Measurements from ENCODE around the gene ELP4. TPM values are rescaled to one million over a fixed set of nuclear protein-coding genes. Genes with fewer than 3 reads are reported as not detected.

ELP4 gene
- total and polyA plus RNA-seq, 2 donors (not counting 1 experiment from before 2014, with no cell fraction given) = 7.1 to 31.3 TPM

GRCh38 chr11:31651208-31651607 is 141.6 kb downstream of the ELP4 start:
- POLR2A ChIA-PET = no interaction called here
- TF ChIP-seq CTCF (IDR thresholded peaks at IDR 0.05) = no peak
- TF ChIP-seq EZH2 (IDR thresholded peaks at IDR 0.05; ENCODE audit: borderline replicate concordance, insufficient read depth, low read depth, low read length, poor library complexity, severe bottlenecking) = no peak
- Histone ChIP-seq H3K4me3 (ENCODE audit: control extremely low read depth in 1 of 5, extremely low read depth in 1 of 5, insufficient read depth in 1 of 5, low read depth in 2 of 5, low read length in 4 of 5) (no peak overlapping the region), H3K27me3 (replicated peaks in 1 of 4; ENCODE audit: control extremely low read depth in 1 of 4, control insufficient read depth in 3 of 4, insufficient read depth in 4 of 4, low read length in 3 of 4) (no peaks in the 10 kb centered on the region), H3K9ac (ENCODE audit: low read length) (no peak overlapping the region), H4K20me1 (ENCODE audit: control insufficient read depth, insufficient read depth, low read length, poor library complexity, severe bottlenecking) (no peaks in the 10 kb centered on the region), H3K27ac (ENCODE audit: low read length in 2 of 2) (no peak overlapping the region), H2AFZ (ENCODE audit: insufficient read depth, low read depth, low read length, poor library complexity, severe bottlenecking) (no peak overlapping the region), H3K4me2 (replicated peaks; ENCODE audit: low read depth, low read length, poor library complexity, severe bottlenecking) (no peak overlapping the region), H3K36me3 (replicated peaks in 1 of 2; ENCODE audit: control extremely low read depth in 1 of 2, control insufficient read depth in 1 of 2, extremely low read depth in 1 of 2, insufficient read depth in 2 of 2, low read length in 1 of 2) (no peaks in the 10 kb centered on the region), H3K4me1 (ENCODE audit: control insufficient read depth in 2 of 2, insufficient read depth in 2 of 2, low read length in 2 of 2) (no peaks in the 10 kb centered on the region), H3K9me3 (ENCODE audit: control extremely low read depth in 1 of 3, control insufficient read depth in 2 of 3, insufficient read depth in 1 of 3, low read length in 2 of 3) (no peaks in the 10 kb centered on the region), H3K79me2 (ENCODE audit: control insufficient read depth, insufficient read depth, low read length) (no peaks in the 10 kb centered on the region)
- Mint-ChIP-seq H3K27ac (no peak overlapping the region), H3K4me1 (no peaks in the 10 kb centered on the region), H3K9me3 (ENCODE audit: insufficient read depth) (no peaks in the 10 kb centered on the region), H3K4me3 (no peak overlapping the region), H3K27me3 (no peaks in the 10 kb centered on the region)
- DNase-seq = no peak
- ATAC-seq (ENCODE audit: low read depth) = no peak
- CTCF ChIA-PET = no interaction called here
- intact Hi-C loops (cut with micrococcal nuclease) = no loop called here

GRCh38 chr11:31651822-31652221 is 142.3 kb downstream of the ELP4 start:
- Histone ChIP-seq H3K27me3 (replicated peaks in 1 of 4; ENCODE audit: control extremely low read depth in 1 of 4, control insufficient read depth in 3 of 4, insufficient read depth in 4 of 4, low read length in 3 of 4) (no peaks in the 10 kb centered on the region), H3K4me3 (ENCODE audit: control extremely low read depth in 1 of 5, extremely low read depth in 1 of 5, insufficient read depth in 1 of 5, low read depth in 2 of 5, low read length in 4 of 5) (no peak overlapping the region), H4K20me1 (ENCODE audit: control insufficient read depth, insufficient read depth, low read length, poor library complexity, severe bottlenecking) (no peaks in the 10 kb centered on the region), H3K4me2 (replicated peaks; ENCODE audit: low read depth, low read length, poor library complexity, severe bottlenecking) (no peak overlapping the region), H3K27ac (ENCODE audit: low read length in 2 of 2) (no peak overlapping the region), H3K79me2 (ENCODE audit: control insufficient read depth, insufficient read depth, low read length) (no peaks in the 10 kb centered on the region), H3K9me3 (ENCODE audit: control extremely low read depth in 1 of 3, control insufficient read depth in 2 of 3, insufficient read depth in 1 of 3, low read length in 2 of 3) (no peaks in the 10 kb centered on the region), H3K36me3 (replicated peaks in 1 of 2; ENCODE audit: control extremely low read depth in 1 of 2, control insufficient read depth in 1 of 2, extremely low read depth in 1 of 2, insufficient read depth in 2 of 2, low read length in 1 of 2) (no peaks in the 10 kb centered on the region), H3K9ac (ENCODE audit: low read length) (no peak overlapping the region), H2AFZ (ENCODE audit: insufficient read depth, low read depth, low read length, poor library complexity, severe bottlenecking) (no peak overlapping the region), H3K4me1 (ENCODE audit: control insufficient read depth in 2 of 2, insufficient read depth in 2 of 2, low read length in 2 of 2) (no peaks in the 10 kb centered on the region)
- Mint-ChIP-seq H3K4me3 (no peak overlapping the region), H3K27me3 (no peaks in the 10 kb centered on the region), H3K4me1 (no peaks in the 10 kb centered on the region), H3K9me3 (ENCODE audit: insufficient read depth) (no peaks in the 10 kb centered on the region), H3K27ac (no peak overlapping the region)
- POLR2A ChIA-PET = no interaction called here
- DNase-seq (no peak), ATAC-seq (ENCODE audit: low read depth) (no peak)
- intact Hi-C loops (cut with micrococcal nuclease) = no loop called here
- WGBS (ENCODE audit: insufficient coverage) = no CpG with 5 or more reads among the region's 2 CpGs
- TF ChIP-seq CTCF (IDR thresholded peaks at IDR 0.05) (no peak), EZH2 (IDR thresholded peaks at IDR 0.05; ENCODE audit: borderline replicate concordance, insufficient read depth, low read depth, low read length, poor library complexity, severe bottlenecking) (no peak)
- CTCF ChIA-PET = no interaction called here

Measured in B cell (primary cell).